Measurements from ENCODE around the gene HELB. TPM values are rescaled to one million over a fixed set of nuclear protein-coding genes. Genes with fewer than 3 reads are reported as not detected.

Gene HELB
- total RNA-seq, 1 experiment from 2014 or later = 10.0 TPM

DNA sequence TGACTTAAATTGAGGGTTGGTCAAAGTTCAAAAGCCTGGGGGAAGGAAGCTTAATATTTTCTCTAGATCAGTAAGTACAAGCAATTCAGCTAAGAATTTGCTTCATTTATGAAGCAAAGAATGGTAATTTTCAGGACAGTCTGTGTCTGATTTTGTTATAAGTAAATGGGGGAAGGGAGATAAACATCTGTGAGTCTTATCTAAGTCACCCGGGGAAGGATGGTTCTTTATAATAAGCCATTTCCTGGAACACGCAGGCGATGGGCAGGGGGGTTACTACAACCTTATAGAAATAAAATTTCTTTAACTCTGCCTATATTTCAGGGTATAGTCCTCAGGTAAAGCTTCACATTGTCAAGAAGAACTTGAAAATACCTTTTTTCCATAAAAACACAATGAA, 42.9 kb downstream of the HELB start:
- BruUV-seq (replicated peaks) = no TSS peak
- intact Hi-C loops (cut with micrococcal nuclease; ENCODE audit: unreplicated experiment) = no loop called here

DNA sequence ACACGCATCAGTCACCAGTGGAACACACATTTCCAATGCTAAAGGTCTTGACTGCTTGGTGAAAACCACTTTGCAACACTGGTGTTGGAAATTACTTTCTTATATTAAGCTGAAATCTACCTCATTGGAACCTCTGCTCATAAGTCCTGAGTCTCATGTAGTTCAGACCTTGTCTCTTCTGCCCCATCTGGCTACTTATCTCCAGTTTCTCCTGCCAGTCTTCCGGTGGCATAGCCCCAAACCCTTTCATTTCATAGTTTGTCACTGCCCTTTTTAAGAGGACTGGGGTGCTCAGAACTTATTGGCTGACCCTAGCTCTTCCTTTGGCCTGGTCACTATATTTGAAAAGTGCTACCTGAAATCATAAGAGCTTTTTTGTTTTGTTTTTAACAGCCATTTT, 43.7 kb downstream of the HELB start:
- H3K9me3 ChIP-seq (ENCODE audit: insufficient read depth, low read depth) = no peaks in the 10 kb centered on the region
- no peaks in the 10 kb centered on the region for H3K79me2 ChIP-seq (ENCODE audit: low read depth)
- intact Hi-C loops (cut with micrococcal nuclease; ENCODE audit: unreplicated experiment) = no loop called here
- H2AFZ ChIP-seq = no peak overlapping the region
- H3K4me3 ChIP-seq = no peak overlapping the region
- H3K27me3 ChIP-seq (ENCODE audit: insufficient read depth, low read depth) = no peaks in the 10 kb centered on the region
- ChIA-PET CTCF (no interaction called here), POLR2A (ENCODE audit: unreplicated experiment) (no interaction called here)
- BruUV-seq (replicated peaks) = no TSS peak
- no peak overlapping the region for H3K27ac ChIP-seq
- DNase-seq = no peak
- H3F3A ChIP-seq (ENCODE audit: insufficient read depth, low read depth) = no peaks in the 10 kb centered on the region
- no peaks in the 10 kb centered on the region for H4K20me1 ChIP-seq (ENCODE audit: insufficient read depth)
- TF ChIP-seq, protein P1, sequence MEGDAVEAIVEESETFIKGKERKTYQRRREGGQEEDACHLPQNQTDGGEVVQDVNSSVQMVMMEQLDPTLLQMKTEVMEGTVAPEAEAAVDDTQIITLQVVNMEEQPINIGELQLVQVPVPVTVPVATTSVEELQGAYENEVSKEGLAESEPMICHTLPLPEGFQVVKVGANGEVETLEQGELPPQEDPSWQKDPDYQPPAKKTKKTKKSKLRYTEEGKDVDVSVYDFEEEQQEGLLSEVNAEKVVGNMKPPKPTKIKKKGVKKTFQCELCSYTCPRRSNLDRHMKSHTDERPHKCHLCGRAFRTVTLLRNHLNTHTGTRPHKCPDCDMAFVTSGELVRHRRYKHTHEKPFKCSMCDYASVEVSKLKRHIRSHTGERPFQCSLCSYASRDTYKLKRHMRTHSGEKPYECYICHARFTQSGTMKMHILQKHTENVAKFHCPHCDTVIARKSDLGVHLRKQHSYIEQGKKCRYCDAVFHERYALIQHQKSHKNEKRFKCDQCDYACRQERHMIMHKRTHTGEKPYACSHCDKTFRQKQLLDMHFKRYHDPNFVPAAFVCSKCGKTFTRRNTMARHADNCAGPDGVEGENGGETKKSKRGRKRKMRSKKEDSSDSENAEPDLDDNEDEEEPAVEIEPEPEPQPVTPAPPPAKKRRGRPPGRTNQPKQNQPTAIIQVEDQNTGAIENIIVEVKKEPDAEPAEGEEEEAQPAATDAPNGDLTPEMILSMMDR (conservative IDR thresholded peaks at IDR 0.05) = no peak
- no peak for TF ChIP-seq EZH2 (IDR thresholded peaks at IDR 0.05; ENCODE audit: low read depth)
- no peaks in the 10 kb centered on the region for H3K36me3 ChIP-seq (ENCODE audit: low read depth)
- no peaks in the 10 kb centered on the region for H3K9me2 ChIP-seq (ENCODE audit: insufficient read depth)
- no peak overlapping the region for H3K4me2 ChIP-seq
- no peaks in the 10 kb centered on the region for H3K4me1 ChIP-seq (replicated peaks; ENCODE audit: insufficient read depth)

More for the DNA sequence above, 42.9 kb downstream of the HELB start:
- TF ChIP-seq EZH2 (IDR thresholded peaks at IDR 0.05; ENCODE audit: low read depth) = no peak
- TF ChIP-seq, protein P1 (conservative IDR thresholded peaks at IDR 0.05) = no peak
- H3K27me3 ChIP-seq (ENCODE audit: insufficient read depth, low read depth) = no peaks in the 10 kb centered on the region
- H3K27ac ChIP-seq = no peak overlapping the region
- no peaks in the 10 kb centered on the region for H3F3A ChIP-seq (ENCODE audit: insufficient read depth, low read depth)
- no peak overlapping the region for H3K4me3 ChIP-seq
- no peak overlapping the region for H3K4me2 ChIP-seq
- POLR2A ChIA-PET (ENCODE audit: unreplicated experiment) = no interaction called here
- H3K4me1 ChIP-seq (replicated peaks; ENCODE audit: insufficient read depth) = no peaks in the 10 kb centered on the region
- no peak overlapping the region for H2AFZ ChIP-seq
- CTCF ChIA-PET = no interaction called here
- no peaks in the 10 kb centered on the region for H3K79me2 ChIP-seq (ENCODE audit: low read depth)
- H4K20me1 ChIP-seq (ENCODE audit: insufficient read depth) = no peaks in the 10 kb centered on the region
- no peaks in the 10 kb centered on the region for H3K9me3 ChIP-seq (ENCODE audit: insufficient read depth, low read depth)
- H3K9me2 ChIP-seq (ENCODE audit: insufficient read depth) = no peaks in the 10 kb centered on the region
- no peaks in the 10 kb centered on the region for H3K36me3 ChIP-seq (ENCODE audit: low read depth)
- no peak for DNase-seq

DNA sequence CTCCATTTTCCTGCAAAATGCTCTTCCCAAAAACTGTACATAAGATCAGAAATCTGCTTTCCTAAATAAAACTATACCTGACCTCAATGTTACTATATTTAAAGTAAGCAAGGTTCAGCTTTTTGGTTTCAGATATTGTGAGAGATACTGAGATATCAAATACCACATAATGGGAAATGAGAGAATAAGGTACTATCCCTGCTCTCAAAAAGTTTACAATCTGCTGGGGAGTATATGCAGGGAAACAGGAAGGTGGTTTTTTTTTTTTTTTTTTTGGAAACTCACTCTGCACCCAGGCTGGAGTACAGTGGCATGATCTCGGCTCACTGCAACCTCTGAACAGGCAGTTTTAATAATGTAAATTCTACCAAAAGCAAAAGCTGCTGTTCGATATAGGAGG, 49.0 kb downstream of the HELB start:
- no peaks in the 10 kb centered on the region for H3K9me3 ChIP-seq (ENCODE audit: insufficient read depth, low read depth)
- intact Hi-C loops (cut with micrococcal nuclease; ENCODE audit: unreplicated experiment) = loop anchor here (5.0 kb wide), 1 partner anchor 341 kb away; no protein-coding TSS in a partner anchor
- H3K4me1 ChIP-seq (replicated peaks; ENCODE audit: insufficient read depth) = no peaks in the 10 kb centered on the region
- no peak for TF ChIP-seq EZH2 (IDR thresholded peaks at IDR 0.05; ENCODE audit: low read depth)
- TF ChIP-seq, protein P1 (conservative IDR thresholded peaks at IDR 0.05) = no peak
- H2AFZ ChIP-seq = no peak overlapping the region
- no peaks in the 10 kb centered on the region for H3K79me2 ChIP-seq (ENCODE audit: low read depth)
- H3K27ac ChIP-seq = no peak overlapping the region
- BruUV-seq (replicated peaks) = no TSS peak
- no peaks in the 10 kb centered on the region for H3F3A ChIP-seq (ENCODE audit: insufficient read depth, low read depth)
- ChIA-PET CTCF (interaction anchor here (0.7 kb wide), 1 partner anchor 73 kb away, joined by 9 read pairs; no protein-coding TSS in a partner anchor), POLR2A (ENCODE audit: unreplicated experiment) (interaction anchor here (0.6 kb wide), 1 partner anchor 48 kb away, joined by 3 read pairs; no protein-coding TSS in a partner anchor)
- H4K20me1 ChIP-seq (ENCODE audit: insufficient read depth) = no peaks in the 10 kb centered on the region
- no peak overlapping the region for H3K4me3 ChIP-seq
- no peak overlapping the region for H3K4me2 ChIP-seq
- no peaks in the 10 kb centered on the region for H3K9me2 ChIP-seq (ENCODE audit: insufficient read depth)
- no peaks in the 10 kb centered on the region for H3K27me3 ChIP-seq (ENCODE audit: insufficient read depth, low read depth)
- H3K36me3 ChIP-seq (ENCODE audit: low read depth) = no peaks in the 10 kb centered on the region
- DNase-seq = no peak
